Endothelial cell (in vitro differentiated cells): ENCODE measurements around the gene PLVAP. TPM values are rescaled to one million over a fixed set of nuclear protein-coding genes. Genes with fewer than 3 reads are reported as not detected.

Experiments
- DNase-seq: peaks from one replicate; pipeline ENCODE4 v3.0.0; 2021; ENCODE audit warnings: low spot score
- H3K27ac Mint-ChIP-seq: one replicate; pipeline ENCODE4 v1.8.0; 2021; ENCODE audit warnings: mixed read lengths, inconsistent platforms; ENCODE audit not compliant: unreplicated experiment
- H3K27me3 Mint-ChIP-seq: one replicate; pipeline ENCODE4 v1.8.0; 2021; ENCODE audit warnings: mild to moderate bottlenecking, moderate library complexity, mixed read lengths, inconsistent platforms; ENCODE audit not compliant: unreplicated experiment
- H3K36me3 Mint-ChIP-seq: one replicate; pipeline ENCODE4 v1.8.0; 2021; ENCODE audit warnings: mild to moderate bottlenecking, low read depth, mixed read lengths, inconsistent platforms; ENCODE audit not compliant: unreplicated experiment
- H3K4me1 Mint-ChIP-seq: one replicate; pipeline ENCODE4 v1.8.0; 2021; ENCODE audit warnings: mild to moderate bottlenecking, mixed read lengths, inconsistent platforms; ENCODE audit not compliant: unreplicated experiment
- H3K4me3 Mint-ChIP-seq: one replicate; pipeline ENCODE4 v1.8.0; 2021; ENCODE audit warnings: mild to moderate bottlenecking, mixed read lengths, inconsistent platforms; ENCODE audit not compliant: unreplicated experiment
- H3K9me3 Mint-ChIP-seq: one replicate; pipeline ENCODE4 v1.8.0; 2021; ENCODE audit warnings: mixed read lengths, inconsistent platforms; ENCODE audit not compliant: unreplicated experiment
- CTCF ChIP-seq: fragments of 200-600 bp; sonication (generic); IDR thresholded peaks from one replicate; pipeline ENCODE4 v1.5.0; 2021; ENCODE audit warnings: antibody characterized with exemption; ENCODE audit not compliant: unreplicated experiment
- total RNA-seq: library from RNA; stranded (reverse); fragmentation: NEBNext Ultra II Directional; extraction: Animal tissue kit (Norgen Biotek cat#: 25700); gene quantifications from one replicate; pipeline ENCODE4 v1.2.1, GENCODE V29; 2021; ENCODE audit not compliant: unreplicated experiment

The PLVAP gene
- total RNA-seq, 1 donor from 2014 or later: 1,569 TPM

GRCh38 chr19:17333611-17334413, 43.3 kb downstream of the PLVAP start:
- Mint-ChIP-seq H3K27ac (no peak overlapping the region), H3K4me1 (peaks cover 11% of the 10 kb centered on the region), H3K9me3 (no peaks in the 10 kb centered on the region), H3K27me3 (peaks cover 21% of the 10 kb centered on the region), H3K36me3 (peaks cover 17% of the 10 kb centered on the region), H3K4me3 (peak overlapping the region; percentile 86)
- no peak for DNase-seq
- TF ChIP-seq CTCF: no peak

DNA sequence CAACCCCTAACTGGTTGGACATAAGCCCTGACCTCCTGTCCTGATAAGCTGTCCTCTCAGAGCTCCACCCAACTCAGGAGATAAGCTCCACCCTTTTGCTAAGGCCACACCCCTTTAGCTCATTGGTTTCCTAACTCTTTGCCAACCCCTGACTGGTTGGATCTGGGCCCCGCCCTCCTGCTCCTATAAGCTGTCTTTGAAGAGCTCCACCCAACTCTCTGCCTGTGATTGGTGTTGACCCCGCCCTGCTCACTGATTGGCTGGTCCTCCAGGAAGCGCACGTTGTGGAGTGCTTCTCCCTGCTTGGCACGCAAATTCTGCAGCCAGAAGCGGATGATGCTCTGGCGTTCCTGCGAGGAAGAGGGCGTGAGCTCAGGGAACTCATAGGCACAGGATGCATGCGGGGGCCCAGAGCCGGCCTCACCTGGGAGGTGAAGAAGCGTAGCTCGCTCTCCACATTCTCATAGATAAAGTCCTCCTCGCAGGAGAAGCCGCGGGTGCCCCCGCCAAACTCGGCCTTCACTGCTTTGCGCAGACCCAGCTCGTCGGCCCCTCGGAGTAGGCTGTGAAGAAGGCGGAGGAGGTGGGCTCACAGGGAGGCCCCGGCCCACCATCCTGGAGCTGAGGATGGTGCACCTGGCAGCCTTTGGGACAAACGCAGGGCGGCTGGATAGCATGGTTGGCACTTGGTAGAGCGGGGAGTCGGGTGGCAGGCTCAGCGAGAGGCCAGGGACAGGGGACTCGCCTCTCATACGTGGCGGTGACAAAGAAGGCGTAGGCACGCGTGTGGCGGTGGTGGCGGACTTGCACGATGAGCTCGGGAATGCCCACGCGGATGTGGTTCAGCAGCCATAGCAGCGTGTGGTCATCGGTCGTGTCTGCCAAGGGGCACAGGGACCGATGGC, 44.2 kb downstream of the PLVAP start:
- Mint-ChIP-seq H3K9me3 (no peaks in the 10 kb centered on the region), H3K36me3 (peaks cover 17% of the 10 kb centered on the region), H3K4me1 (peaks cover 11% of the 10 kb centered on the region), H3K27me3 (peaks cover 20% of the 10 kb centered on the region), H3K27ac (peak overlapping the region; percentile 80), H3K4me3 (peak overlapping the region; percentile 65)
- DNase-seq: no peak
- no peak for TF ChIP-seq CTCF

- no peak overlapping the region for H3K27ac Mint-ChIP-seq
- no peak for DNase-seq
- peaks cover 11% of the 10 kb centered on the region for H3K4me1 Mint-ChIP-seq
- H3K4me3 Mint-ChIP-seq: peak overlapping the region; percentile 23
- H3K27me3 Mint-ChIP-seq: peaks cover 19% of the 10 kb centered on the region
- H3K9me3 Mint-ChIP-seq: no peaks in the 10 kb centered on the region
- TF ChIP-seq CTCF: no peak
- peaks cover 17% of the 10 kb centered on the region for H3K36me3 Mint-ChIP-seq
These were observed 44.8 kb downstream of the PLVAP start for GRCh38 chr19:17332360-17332676.

- Mint-ChIP-seq H3K4me1 (peaks cover 9% of the 10 kb centered on the region), H3K27me3 (peaks cover 17% of the 10 kb centered on the region), H3K9me3 (no peaks in the 10 kb centered on the region), H3K27ac (no peak overlapping the region), H3K4me3 (peak overlapping the region; percentile 13), H3K36me3 (peaks cover 17% of the 10 kb centered on the region)
- DNase-seq: no peak
- no peak for TF ChIP-seq CTCF
These were observed 46.0 kb downstream of the PLVAP start for GRCh38 chr19:17331045-17331558.
